GM19455 (cell line): ENCODE data around the gene FOXL3.
"Not testable (repeated sequence)": the region's sequence is repeated elsewhere in the genome, so short reads cannot be mapped to it uniquely, and the experiment has no call there.

ENCODE experiments used
- ATAC-seq: cut with Tn5 transposase; IDR thresholded peaks from one replicate; pipeline ENCODE4 v1.9.1; 2021; ENCODE audit not compliant: unreplicated experiment

The FOXL3 gene

DNA sequence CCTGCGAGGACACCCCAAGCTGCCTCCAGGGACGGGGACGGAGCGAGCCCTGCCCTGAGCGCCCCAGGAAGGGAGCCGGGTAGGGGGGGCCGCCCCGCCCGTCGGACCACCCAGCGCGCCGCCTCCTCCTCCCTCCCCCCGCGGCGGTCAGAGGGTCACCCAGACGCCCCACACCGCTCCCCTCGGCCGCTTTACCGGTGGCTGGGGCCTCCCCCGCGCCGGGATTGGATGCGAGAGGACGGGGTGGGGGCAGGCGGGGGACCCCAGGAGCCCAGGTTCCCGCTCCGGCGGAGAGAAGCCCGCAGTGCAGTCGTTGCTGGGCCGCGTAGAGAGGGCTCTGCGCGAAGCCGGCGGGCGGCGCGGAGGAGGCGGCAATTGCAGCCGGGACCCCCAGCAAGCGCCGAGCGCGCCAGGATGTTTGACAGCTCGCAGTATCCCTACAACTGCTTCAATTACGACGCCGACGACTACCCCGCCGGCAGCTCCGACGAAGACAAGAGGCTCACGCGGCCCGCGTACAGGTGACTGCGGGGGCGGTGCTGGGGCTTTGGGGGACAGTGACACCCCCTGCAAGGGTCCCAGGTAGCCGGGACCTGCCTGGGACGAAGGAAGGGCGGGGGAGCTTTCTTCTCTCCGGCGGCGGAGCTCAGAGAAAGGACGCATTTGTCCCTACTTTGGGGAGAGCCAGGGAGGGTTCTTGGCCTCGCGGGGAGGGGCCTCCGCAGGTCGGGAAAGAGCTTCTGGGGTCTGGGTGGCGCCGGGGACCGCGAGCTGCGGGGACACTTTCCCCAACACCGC lies at the start of gene FOXL3:
Gene FOXL3, plus strand, starts transcription at position 415 of the 798 bp plus-strand sequence. Its CDS starts 0 bp downstream, at position 415.
- ATAC-seq, result no peak

DNA sequence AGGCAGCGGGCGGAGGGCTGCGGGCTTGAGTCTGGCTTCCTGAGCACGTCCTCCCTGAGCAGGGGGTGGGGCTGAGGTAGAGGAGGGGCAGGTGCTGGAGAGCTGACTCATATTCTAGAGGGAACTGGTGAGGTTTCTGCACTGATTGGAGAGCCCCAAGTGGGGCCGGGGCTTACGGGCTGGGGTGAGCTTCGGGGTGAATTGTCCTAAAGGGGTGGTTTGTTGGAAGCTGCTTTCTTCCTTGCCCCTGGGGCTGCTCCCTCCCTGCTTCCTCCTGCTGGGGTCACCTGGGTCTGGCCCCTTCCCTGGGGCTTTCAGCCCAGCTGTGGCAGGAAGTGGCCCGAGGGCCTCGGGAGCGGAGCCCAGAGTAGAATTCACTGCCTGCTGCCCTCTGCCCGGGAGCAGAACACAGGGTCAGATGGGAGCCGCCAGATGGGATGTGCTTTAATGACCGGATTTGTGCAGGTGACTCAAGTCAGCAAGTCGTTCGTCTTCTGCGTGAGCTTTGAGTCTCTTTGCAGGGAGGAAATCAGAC lies 49.0 kb upstream of the FOXL3 start:
- ATAC-seq, result no peak

DNA sequence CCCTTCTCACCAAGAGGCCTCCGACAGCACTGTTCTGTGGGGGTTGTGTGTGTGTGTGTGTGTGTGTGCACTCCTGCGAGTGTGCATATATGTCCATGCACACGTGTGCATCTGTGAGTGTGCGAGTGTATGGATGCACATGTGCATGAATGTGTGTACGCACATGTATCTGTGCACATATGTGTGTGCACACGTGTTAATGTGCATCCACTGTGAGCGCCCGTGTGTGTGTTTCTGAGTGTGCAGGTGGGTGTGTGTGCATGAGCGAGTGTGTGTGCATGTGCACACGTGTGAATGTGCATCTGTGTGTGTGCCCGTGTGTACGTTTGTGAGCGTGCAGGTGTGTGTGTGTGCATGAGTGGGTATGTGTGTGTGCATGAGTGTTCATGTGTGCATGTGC lies 48.5 kb upstream of the FOXL3 start:
- no peak for ATAC-seq

DNA sequence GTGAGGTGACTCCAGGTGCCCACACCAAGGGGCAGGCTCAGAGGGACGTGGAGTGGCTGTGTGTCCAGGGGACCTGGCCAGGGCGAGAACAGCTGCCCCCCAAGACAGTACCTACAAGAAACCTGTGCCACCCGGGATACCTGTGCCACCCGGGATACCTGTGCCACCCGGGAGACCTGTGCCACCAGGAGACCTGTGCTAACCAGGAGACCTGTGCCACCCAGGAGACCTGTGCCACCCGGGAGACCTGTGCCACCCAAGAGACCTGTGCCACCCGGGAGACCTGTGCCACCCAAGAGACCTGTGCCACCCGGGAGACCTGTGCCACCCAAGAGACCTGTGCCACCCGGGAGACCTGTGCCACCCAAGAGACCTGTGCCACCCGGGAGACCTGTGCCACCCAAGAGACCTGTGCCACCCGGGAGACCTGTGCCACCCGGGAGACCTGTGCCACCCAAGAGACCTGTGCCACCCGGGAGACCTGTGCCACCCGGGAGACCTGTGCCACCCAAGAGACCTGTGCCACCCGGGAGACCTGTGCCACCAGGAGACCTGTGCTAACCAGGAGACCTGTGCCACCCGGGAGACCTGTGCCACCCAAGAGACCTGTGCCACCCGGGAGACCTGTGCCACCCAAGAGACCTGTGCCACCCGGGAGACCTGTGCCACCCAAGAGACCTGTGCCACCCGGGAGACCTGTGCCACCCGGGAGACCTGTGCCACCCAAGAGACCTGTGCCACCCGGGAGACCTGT lies 47.0 kb upstream of the FOXL3 start:
- ATAC-seq, result not testable (repeated sequence)

DNA sequence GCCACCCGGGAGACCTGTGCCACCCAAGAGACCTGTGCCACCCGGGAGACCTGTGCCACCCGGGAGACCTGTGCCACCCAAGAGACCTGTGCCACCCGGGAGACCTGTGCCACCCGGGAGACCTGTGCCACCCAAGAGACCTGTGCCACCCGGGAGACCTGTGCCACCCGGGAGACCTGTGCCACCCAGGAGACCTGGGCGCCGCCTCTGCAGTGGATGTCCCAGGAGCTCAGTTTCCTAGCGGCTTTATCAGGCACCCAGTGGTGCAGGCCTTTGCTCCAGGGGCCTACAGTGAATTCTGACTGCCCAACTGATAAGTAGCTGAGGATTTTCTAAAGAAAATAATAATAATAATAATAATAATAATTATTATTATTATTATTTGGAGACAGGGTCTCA lies 46.4 kb upstream of the FOXL3 start:
- ATAC-seq, result not testable (repeated sequence)

DNA sequence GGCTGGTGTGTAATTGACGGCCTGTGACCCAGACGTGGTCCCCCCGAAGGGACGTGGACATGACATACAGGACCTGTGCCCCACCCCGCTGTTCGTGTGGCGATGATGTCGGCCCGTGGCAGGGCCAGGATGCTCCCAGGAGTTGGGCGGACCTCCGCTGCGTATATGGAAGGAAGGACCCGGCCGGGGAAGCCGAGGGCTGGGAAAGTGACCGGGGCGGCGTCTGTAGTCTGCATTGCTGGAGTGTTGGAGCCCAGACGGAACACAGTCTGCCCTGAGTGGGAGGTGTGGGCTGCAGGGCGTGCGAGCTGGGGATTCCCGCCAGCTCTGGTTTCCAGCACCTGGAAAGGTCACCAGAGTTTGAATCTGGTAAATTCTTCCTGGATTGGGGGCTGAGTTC lies 45.0 kb upstream of the FOXL3 start:
- ATAC-seq, result no peak

DNA sequence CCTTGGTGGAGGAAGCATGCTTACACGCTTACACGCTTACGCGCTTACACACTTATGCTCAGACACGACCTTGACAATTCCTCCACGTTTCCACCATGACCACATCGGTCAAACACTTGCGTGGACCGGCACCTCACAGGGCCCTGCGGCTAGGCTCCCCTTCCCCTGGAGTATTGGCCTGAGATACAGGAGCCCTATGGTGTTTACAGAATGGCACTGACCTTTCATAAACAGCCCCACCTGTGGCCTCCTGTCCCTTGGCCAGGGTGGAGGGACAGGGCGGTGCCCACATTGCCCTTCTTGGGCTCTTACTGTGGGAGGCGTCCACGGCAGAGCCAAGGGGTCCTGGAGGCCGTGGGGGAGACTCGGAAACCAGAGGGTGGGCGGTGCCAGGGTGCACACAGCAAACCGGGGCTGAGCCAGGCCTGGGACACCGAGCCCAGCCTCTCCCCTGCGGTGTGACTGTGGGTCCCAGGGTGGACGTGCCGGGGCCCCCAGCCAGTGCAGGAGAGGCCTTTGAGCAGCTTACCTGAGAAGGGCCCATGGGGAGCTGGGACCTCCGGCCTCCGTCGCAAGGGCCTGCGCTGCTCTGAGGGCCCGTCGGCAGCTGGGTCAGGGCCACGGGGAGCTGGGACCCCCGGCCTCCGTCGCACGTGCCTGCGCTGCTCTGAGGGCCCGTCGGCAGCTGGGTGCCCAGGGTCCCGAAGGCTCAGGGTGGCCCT lies 44.2 kb upstream of the FOXL3 start:
- no peak for ATAC-seq

DNA sequence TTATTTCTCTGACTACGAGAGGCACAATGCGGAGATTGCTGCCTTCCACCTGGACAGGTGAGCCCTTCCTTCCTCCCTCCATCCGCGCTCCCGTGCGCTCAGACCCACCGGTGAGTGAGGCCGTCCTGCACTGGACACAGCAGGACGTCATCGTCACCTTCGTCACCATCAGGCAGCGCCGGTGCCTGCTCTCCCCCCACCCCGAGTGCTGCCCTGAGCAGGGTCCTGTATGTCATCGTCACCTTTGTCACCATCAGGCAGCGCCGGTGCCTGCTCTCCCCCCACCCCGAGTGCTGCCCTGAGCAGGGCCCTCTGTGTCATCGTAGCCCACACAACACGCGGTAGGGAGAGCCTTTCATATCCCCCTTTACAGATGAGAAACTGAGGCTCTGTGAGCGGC lies 43.5 kb upstream of the FOXL3 start:
- no peak for ATAC-seq

DNA sequence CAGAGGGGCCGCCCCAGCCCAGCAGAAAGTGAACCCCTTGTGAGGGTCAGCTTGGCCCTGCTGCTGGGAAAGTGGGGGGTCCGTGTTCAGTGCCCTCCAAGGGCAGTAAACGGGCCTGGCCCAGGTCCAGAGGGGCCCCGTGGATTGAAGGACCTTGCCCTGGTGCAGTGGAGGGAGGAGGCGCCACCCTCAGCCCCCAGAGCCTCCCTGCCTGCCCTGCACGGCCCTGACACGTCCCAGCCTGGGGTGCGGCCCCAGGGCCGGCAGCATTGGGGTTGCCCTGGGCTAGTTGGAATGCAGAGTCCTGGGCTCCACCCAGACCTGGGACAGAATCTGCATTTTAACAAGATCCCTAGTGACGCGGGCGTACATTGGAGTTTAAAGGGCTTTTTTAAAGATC lies 42.8 kb upstream of the FOXL3 start:
- no peak for ATAC-seq

DNA sequence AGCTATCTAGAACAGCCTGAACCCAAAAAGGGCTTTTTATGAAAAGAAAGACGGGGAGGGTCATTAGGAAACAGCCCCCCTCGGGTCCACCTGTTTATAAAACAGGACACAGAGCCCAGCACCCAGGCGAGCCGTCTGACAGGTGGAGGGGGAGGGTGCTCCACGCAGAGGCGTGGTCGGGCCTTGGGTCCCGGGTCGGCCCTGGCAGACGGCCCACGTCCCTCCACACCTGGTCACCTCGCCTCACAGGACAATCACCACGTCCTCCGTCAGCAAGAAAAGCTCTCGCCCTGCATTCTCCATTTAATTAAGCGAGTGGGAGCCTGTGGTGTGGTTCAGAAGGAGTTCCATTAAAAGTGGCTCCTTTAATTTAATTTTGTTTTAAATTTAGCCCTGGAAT lies 42.3 kb upstream of the FOXL3 start:
- no peak for ATAC-seq

DNA sequence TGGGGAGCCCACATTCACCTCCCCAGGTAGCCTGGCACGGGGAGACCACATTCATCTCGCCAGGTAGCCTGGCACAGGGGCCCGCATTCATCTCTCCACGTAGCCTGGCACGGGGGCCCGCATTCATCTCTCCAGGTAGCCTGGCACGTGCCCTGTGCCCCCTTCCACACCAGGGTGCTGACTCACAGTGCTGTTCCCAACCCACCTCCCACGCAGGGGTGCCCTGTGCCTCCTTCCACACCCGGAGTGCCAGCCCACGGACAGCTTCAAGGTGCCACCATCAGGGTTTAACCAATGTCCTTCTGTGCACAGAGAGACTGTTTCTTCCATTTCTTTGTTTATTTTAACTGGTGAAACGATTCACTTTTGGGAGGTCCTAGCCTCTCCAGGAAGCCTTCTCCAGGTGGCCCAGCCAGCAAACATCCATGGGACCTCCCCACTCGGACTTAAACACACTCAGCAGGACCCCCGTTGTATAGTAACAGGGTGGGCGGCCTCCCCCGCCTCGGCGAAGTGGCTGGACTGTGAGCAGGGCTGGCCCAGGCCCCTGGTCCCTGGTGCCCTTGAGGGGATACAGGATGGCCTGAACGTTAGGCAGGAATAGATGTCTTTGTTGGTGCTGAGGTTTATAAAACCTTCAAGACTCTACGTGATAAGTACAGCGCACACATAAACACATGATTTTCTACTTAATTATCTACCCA lies 41.1 kb upstream of the FOXL3 start:
- no peak for ATAC-seq

DNA sequence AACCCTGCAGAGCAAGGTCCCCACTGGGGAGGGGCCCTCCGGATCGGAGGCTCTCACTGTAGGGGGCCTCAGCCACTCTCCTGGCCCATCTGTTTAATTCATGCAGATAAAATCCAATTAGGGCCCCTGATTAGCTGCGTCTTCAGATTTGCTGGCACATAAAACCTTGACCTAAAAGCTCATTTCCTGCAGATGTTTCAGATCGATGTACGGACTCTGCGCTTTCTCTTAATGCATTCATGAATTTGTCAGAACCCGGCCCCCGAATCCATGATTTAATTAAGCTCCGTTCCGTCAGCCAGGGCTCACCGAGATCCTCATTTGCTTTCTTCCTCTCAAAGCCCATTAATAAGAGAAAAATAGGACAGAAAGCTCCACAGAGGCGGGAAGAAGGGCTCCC lies 40.0 kb upstream of the FOXL3 start:
- no peak for ATAC-seq

DNA sequence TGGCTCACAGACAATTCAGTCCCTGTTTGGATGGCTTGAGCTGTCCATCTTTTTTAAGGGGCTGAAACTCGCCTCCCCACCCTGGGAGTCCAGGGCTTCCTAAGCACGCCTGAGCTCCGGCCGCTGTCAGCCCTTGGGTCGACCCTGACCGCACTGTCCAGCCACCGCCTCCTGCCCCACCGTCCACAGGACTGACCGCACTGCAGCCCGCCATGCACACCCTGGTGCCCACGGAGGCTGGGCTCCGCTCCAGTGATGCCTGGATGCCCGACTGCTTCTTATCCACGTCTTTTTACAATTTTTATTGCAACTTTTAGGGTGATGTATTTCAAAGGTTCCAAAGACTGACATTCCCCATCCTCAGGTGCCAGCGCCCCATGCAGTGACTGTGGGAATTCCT lies 39.4 kb upstream of the FOXL3 start:
- no peak for ATAC-seq

DNA sequence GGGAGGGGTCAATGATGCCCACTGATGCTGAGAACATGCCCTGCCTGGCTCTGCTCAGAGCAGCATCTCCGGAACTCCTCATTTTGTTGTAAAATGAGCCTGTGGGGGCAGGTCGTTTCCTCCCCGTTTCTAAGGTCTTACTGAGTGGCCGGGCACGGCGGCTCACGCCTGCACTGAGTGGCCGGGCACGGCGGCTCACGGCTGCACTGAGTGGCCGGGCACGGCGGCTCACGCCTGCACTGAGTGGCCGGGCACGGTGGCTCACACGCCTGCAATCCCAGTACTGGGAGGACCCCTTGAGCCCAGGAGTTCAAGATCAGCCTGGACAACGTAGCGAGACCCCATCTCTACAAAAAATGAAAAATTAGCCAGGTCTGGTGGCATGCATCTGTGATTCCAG lies 39.0 kb upstream of the FOXL3 start:
- ATAC-seq, result no peak

DNA sequence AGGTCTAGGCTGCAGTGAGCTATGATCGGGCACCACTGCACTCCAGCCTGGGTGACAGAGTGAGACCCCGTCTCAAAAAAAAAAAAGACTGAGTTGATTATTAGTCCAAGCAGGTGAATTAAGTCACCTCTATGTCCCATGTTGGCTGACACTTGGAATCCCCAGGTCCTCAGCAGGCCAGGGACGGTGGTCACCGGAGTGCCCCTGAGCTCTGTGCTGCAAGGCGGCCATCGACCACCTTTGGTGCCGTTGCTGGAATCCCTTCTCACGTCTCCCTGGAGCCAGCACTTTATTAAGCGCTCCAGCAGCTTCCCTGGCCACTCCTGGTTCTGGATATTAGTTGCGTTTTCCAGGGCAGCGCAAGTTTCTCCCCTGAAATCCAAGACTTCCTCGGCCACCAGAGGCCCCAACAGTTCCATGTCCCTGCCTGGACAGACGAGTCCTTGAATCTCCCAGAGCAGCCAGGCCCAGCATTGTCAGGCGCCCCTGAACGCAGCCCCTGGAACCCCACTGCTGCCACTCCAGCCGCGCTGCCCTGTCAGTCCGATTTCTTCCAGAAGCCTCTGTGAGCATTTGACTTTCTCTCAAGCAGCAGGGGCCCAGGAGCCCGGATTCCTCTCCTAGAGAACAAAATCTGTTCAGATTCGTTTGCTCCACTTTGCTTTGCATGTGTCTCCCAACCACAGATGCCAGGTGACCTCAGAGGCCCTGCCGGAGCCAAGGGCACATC lies 38.4 kb upstream of the FOXL3 start:
- ATAC-seq, result no peak

DNA sequence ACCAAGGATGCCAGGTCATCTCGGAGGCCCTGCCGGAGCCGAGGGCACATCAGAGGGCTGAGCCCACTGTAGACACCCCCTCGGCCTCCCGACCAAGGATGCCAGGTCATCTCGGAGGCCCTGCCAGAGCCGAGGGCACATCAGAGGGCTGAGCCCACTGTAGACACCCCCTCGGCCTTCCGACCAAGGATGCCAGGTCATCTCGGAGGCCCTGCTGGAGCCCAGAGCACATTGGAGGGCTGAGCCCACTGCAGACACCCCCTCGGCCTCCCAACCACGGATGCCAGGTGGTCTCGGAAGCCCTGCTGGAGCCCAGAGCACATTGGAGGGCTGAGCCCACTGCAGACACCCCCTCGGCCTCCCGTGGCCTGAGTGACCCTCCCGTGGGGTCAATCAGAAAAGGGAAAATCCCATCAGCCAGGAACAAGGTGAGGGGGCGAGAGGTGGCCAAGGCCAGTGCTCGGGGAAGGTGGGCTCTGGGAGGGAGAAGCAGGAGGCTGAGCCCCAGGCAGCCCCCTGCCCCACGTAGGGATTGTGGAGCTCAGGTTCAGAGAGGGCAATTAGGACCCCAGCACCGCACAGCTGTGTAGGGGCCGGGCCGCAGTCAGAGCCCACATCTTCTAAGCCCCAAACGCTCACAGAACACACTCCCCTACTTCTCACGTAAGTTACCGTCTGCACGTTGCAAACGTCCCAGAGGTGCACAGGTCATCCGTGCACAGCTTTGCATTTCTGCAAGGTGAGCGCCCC lies 37.6 kb upstream of the FOXL3 start:
- no peak for ATAC-seq

DNA sequence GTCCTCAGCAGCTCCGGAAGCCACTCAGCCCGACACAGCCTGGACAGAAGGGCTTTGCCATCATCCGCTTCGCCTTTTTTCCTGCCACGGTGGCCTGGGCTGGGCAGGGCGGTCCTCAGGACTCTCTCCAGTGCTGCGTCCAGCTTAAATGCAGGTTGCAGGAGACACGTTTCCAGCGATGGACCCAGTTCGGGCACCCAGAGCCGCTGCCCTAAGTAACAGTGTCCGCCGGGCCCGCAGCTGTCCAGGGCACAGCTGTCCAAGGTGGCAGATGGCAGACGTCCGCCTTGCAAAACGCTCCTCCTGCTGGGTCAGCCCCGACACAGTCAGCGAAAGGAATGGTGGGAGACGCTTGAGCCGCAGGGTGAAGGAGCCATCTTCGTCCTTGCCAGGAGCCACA lies 37.0 kb upstream of the FOXL3 start:
- no peak for ATAC-seq

DNA sequence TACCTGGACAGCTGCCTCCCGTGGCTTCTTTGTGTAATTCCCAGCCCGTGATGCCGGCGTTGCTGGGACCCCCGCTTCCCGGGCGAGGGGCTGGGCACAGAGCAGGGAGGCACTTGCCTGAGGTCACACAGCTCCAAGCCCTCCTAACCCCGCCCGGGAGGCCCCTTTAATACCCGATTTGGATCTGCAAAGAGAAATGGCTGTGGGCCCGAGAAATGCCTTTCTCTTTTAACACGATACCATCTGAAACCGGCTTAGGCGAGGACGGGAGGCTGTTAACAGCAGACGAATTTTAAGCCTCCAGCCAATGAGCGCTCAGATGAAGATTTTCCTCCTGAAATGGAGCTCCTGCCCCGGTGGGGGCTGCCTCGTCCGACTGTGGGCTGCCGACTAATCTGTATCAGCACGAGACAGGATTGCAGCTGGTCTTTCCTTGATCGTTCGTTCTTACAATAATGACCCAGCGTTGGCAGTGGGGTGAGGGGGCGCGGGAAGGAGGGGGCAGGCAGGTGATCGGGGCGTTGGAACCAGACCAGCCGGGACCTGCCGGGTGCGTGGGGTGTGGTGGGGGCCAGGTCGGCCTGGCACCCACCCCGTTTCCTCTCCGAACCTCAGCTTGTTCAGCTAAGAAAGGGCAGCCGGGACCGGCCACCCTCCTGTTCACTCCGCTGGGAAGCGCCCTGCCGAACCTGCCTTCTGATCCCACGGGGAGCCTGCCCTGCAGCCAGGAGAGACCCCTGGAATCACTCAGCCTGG lies 36.2 kb upstream of the FOXL3 start:
- ATAC-seq, result no peak
